Measurements from ENCODE around the gene KDSR.

KDSR gene

GRCh38 chr18:63367053-63367953 lies at the start of gene KDSR:
Gene KDSR, minus strand, starts transcription at chr18:63367206. Its CDS starts 88 bp downstream, at chr18:63367118.
- DNase-seq: peak; percentile 76 to 77

DNA sequence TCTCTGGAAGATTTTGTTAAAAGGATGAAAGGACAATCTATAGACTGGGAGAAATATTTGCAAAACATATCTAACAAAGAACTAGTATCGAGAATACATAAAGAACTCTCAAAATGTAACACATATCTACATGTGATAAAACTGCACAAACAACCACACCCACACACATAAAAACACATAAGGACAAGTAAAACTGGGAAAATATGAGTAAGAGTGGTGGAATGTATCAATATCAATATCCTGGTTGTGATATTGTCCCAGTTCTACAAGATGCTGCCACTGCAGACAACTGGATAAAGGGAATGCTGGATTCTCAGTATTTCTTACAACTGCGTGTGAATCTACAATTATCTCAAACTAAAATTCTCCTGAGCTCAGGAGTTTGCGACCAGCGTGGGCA lies 45.9 kb upstream of the KDSR start:
- DNase-seq: no peak

DNA sequence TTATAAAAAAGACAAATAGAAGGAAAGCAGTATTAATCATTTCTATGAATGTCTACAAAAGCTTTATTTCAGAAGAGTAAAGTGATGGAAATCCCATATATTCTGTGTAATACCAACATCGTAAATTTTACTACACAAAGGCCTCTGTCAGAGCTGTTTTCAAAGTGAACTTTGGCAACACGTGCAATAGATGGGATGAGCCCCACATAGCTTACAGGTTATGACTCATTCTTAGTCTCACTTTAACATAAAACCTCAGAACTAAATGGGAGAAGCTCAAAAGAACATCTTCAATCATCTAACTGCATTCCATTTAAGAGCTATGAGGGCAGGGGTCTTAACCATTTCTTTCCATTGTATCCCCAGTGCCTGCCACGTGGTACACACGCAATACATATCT lies 43.8 kb upstream of the KDSR start:
- no peak for DNase-seq

DNA sequence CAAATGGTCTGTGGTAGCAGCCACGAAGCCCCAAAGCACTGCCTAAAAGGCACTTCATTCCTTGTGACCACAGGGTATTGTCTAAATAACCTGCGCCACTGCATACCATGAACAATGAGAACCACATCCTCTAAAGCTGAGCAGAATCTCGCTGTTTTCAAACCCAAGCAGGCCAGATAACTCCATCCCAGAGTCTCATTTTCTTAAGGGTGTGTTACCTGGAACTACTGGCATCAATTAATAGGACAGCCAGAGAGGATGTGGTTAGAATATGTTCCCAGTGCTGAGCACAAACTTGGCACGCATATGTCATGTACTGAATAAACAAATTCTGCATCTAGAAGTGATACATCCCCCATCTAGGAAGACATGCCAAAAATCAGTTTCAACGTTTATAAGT lies 42.3 kb upstream of the KDSR start:
- DNase-seq: no peak

- DNase-seq: no peak
These were observed 40.7 kb upstream of the KDSR start for GRCh38 chr18:63407734-63408133.

DNA sequence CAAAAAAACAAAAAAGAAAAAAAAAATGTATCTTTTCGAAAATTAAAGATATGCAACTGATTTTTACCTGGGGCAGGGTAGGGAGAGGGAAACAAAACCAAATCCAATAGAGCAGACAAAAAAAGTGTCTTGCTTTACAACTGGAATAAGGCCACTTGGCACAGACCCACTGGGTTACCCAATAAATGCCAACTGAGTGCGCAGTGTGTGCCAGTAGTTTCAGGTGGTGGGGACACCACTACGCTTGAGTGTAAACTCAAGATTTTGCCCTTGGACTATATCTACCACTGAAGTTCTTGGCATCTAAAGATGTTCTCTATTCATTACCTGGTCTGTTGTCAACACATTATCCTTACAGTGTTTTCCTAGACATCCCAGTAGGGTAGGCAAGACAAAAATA lies 39.0 kb upstream of the KDSR start:
- no peak for DNase-seq

DNA sequence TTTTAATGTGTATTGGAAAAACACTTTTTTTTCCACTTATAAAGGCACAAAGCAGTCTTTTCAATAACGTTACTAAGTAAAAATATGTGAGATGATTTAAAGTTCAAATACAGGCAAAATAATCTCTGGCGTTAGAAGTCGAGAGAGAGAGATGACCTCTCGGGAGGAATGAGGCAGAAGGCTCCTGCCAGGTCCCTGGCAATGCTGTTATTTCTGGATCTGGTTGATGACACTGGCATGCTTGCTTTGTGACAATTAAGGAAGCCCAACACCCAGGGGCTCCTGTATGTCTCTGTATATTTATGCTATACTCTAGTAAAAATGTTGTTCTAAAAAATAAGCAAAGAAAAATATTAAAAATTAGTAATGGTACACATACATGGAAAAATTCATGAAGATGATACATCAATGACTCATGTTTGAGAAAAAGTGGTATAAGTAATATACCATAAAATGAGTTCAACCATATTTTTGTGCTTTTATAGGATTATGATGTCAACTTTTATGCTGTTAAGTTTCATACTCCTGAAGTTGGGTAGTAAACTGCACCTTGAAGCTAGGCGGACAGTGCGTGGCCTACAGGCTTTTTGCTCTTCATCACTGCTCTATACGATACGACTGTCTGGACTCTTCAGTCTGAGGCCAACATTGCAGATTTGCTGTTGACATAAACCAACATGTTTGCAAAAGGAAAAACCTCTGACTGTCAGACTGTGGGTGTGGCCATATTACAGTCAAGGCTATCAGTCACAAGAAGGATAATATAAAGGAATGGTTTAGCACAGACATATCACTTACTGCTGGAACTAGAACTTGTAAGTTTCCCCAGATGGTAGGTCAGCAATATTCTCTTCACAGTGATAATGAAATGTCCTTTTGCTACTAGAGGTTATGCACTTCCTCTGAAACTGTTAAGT lies 35.5 kb upstream of the KDSR start:
- no peak for DNase-seq

GRCh38 chr18:63399300-63399699 lies 32.3 kb upstream of the KDSR start:
- DNase-seq: no peak

- DNase-seq: no peak
These were observed 30.3 kb upstream of the KDSR start for GRCh38 chr18:63397349-63397748.

GRCh38 chr18:63395503-63395902 lies 28.5 kb upstream of the KDSR start:
- no peak for DNase-seq

- no peak for DNase-seq
These were observed 27.9 kb upstream of the KDSR start for GRCh38 chr18:63394954-63395353.

- no peak for DNase-seq
These were observed 20.9 kb upstream of the KDSR start for GRCh38 chr18:63387861-63388260.

GRCh38 chr18:63382843-63383242 lies 15.8 kb upstream of the KDSR start:
- DNase-seq: no peak

DNA sequence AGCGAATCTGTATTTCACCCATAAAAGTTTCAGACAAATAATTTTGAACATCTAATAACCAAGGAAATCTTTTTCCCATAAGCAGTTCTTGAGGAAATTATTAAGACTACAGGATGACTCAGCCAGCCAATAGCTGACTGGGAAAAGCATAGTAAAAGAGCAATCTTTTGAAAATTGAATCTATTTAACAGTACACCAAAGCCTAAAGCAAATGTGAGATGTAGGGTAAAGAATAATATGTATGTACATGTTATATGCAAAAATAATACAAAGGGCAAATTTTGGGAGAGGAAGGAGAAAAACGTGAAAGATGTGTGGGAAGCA lies 12.6 kb upstream of the KDSR start:
- no peak for DNase-seq

- DNase-seq: no peak
These were observed 12.1 kb upstream of the KDSR start for GRCh38 chr18:63378919-63379638.

GRCh38 chr18:63377275-63377980 lies 10.4 kb upstream of the KDSR start:
- DNase-seq: no peak

GRCh38 chr18:63376538-63376937 lies 9.5 kb upstream of the KDSR start:
- no peak for DNase-seq

DNA sequence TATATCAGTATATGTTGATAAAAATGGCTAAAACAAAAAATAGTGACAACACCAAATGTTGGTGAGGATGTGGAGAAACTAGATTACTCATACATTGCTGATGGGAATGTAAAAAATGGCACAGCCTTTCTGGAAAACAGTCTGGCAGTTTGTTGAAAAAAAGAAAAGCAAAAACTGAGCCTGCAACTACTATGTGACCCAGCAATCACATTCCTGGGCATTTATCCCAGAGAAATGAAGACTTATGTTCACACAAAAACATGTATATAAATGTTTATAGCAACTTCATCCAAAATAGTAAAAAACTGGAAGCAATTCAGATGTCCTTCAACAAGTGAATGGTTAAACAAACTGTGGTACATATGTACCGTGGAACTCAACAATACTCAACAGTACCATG lies 7.5 kb upstream of the KDSR start:
- DNase-seq: no peak

DNA sequence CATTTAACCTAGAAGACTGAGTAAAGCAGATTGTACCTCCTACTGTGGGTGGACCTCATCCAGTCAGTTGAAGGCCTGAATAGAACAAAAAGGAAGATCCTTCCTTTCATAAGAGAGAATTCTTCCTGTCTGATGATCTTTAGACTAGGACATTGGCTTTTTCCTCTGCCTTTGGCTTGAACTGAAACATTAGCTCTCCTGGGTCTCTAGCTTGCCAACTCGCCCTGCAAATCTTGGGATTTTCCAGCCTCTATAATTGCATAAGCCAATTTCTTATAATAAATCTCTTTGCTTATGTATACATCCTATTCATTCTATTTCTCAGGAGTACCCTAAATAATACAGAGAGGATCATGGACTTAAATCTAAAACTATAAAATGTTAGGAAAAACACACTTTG lies 6.2 kb upstream of the KDSR start:
- DNase-seq: no peak

DNA sequence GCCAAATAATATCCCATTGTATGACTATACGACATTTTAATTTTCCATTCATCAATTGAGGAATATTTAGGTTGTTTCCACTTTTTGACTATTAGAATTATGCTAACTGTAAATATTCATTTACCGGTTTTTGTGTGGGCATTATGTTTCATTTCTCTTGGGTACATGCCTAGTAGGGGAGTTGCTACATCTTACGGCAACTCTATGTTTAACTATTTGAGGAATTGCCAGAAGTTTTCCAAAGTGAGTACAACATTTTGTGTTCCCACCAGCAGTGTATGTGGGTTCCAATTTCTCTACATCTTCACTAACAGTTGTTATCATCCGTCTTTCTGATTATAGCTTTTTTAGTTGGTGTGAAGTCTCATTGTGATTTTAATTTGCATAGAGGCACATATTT lies 1.6 kb upstream of the KDSR start:
- DNase-seq: no peak

GRCh38 chr18:63366213-63367052 lies 573 bp downstream of the KDSR start:
- peak; percentile 70 to 77 for DNase-seq

GRCh38 chr18:63365876-63366212 lies 1.2 kb downstream of the KDSR start:
- DNase-seq: no peak
